ENCODE measurements around the gene EPHB2.

Gene EPHB2

GRCh38 chr1:22812092-22812880, 101.6 kb downstream of the EPHB2 start:
- peaks cover 8% of the 10 kb centered on the region for H3K27me3 Mint-ChIP-seq (ENCODE audit: low read depth, poor library complexity)
- no peaks in the 10 kb centered on the region for H3K9me3 Mint-ChIP-seq
- H3K4me1 Mint-ChIP-seq: peaks cover 31% of the 10 kb centered on the region
- no peaks in the 10 kb centered on the region for H3K36me3 Mint-ChIP-seq (ENCODE audit: low read depth)
- DNase-seq: no peak
- H3K27ac Mint-ChIP-seq: no peak overlapping the region
- no peak for TF ChIP-seq CTCF (IDR thresholded peaks at IDR 0.05)
- no peak overlapping the region for H3K4me3 Mint-ChIP-seq

GRCh38 chr1:22812993-22813790, 102.6 kb downstream of the EPHB2 start:
- no peaks in the 10 kb centered on the region for H3K9me3 Mint-ChIP-seq
- no peaks in the 10 kb centered on the region for H3K36me3 Mint-ChIP-seq (ENCODE audit: low read depth)
- TF ChIP-seq CTCF (IDR thresholded peaks at IDR 0.05): no peak
- H3K4me3 Mint-ChIP-seq: no peak overlapping the region
- H3K27me3 Mint-ChIP-seq (ENCODE audit: low read depth, poor library complexity): peaks cover 11% of the 10 kb centered on the region
- H3K4me1 Mint-ChIP-seq: peaks cover 29% of the 10 kb centered on the region
- no peak overlapping the region for H3K27ac Mint-ChIP-seq
- no peak for DNase-seq

- Mint-ChIP-seq H3K36me3 (ENCODE audit: low read depth) (no peaks in the 10 kb centered on the region), H3K4me3 (no peak overlapping the region), H3K9me3 (no peaks in the 10 kb centered on the region), H3K4me1 (peaks cover 30% of the 10 kb centered on the region), H3K27ac (no peak overlapping the region), H3K27me3 (ENCODE audit: low read depth, poor library complexity) (peaks cover 11% of the 10 kb centered on the region)
- DNase-seq: no peak
- no peak for TF ChIP-seq CTCF (IDR thresholded peaks at IDR 0.05)
These were observed 103.8 kb downstream of the EPHB2 start for GRCh38 chr1:22814176-22815042.

GRCh38 chr1:22815043-22815365, 104.4 kb downstream of the EPHB2 start:
- Mint-ChIP-seq H3K4me3 (no peak overlapping the region), H3K9me3 (no peaks in the 10 kb centered on the region), H3K4me1 (peaks cover 26% of the 10 kb centered on the region), H3K36me3 (ENCODE audit: low read depth) (no peaks in the 10 kb centered on the region), H3K27me3 (ENCODE audit: low read depth, poor library complexity) (peaks cover 13% of the 10 kb centered on the region), H3K27ac (no peak overlapping the region)
- DNase-seq: no peak
- TF ChIP-seq CTCF (IDR thresholded peaks at IDR 0.05): no peak

DNA sequence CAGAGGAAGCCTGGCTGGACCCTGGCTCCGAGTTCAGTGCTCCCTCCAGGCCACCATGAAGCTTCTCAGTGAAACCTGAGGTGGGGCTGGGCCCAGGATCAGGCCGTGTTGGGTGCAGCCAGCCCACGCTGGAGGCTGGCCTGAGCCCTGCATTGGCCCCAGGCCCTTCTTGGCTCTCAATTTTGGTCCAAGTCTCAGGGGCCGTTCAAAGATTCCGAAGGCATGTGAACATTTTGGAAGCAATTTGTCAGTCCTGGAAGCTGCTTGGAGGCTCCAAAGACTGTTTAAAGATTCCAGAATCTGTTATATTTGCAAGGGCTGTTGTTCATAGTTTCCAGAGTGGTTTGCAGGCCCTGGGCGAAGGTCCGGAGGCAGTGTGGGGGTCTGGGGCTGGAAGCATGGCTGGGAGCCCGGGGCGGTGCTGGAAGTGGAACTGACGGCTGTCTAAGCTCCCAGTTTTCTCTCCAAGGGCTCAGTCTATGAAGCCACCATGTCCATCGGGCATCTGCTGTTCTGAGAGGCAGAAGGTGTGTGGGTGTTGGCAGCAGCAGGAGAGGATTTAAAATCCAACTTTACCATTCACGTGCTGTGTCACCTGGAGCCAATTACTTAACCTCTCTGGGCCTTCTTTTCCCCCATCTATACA, 104.9 kb downstream of the EPHB2 start:
- Mint-ChIP-seq H3K36me3 (ENCODE audit: low read depth) (no peaks in the 10 kb centered on the region), H3K27ac (no peak overlapping the region), H3K27me3 (ENCODE audit: low read depth, poor library complexity) (peaks cover 12% of the 10 kb centered on the region), H3K4me1 (peaks cover 25% of the 10 kb centered on the region), H3K9me3 (no peaks in the 10 kb centered on the region), H3K4me3 (no peak overlapping the region)
- DNase-seq: no peak
- TF ChIP-seq CTCF (IDR thresholded peaks at IDR 0.05): no peak

Data from nephron progenitor cell (in vitro differentiated cells).